Endothelial cell of coronary artery (primary cell): ENCODE results near the gene KRT35. TPM values are rescaled to one million over a fixed set of nuclear protein-coding genes. Genes with fewer than 3 reads are reported as not detected.

Experiments
- total RNA-seq: library from RNA; depleted of rRNA; stranded (reverse); fragments of >200 nt; gene quantifications from 2 replicates; pipeline ENCODE4 v1.2.3, GENCODE V29; 2014

Gene KRT35
- 0.09 TPM in 1 of 2 replicates, not detected in the other for total RNA-seq

DNA sequence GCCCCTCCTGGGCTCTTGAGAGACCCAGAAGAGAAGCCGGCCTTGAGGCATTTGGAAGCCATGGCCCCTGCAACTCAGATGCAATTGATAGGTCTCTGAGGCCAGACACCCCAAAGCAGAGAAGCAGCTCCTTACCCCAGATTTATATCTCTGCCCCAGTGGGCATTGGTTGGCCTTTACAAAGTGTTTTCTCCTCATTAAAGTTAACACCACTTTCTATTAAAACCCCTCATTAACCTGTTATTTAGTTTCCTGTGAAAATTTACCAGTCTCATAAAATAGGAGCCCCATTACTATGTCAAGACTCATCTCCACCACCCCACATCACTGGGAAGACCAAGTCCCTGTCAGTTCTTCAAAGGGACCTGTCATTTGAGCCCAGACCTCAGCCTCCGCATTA lies at the start of gene KRT35:
Gene KRT35 (minus strand): TSS at position 116 of the 400 bp plus-strand sequence. CDS start 54 bp downstream, at position 62.

GRCh38 chr17:41518789-41519449 lies 38.0 kb upstream of the KRT35 start, which contains the start of gene KRT15:
TSS of gene KRT15 (minus strand) at chr17:41518890. CDS start at chr17:41518827, 63 bp downstream.

GRCh38 chr17:41505007-41505808 lies 24.3 kb upstream of the KRT35 start, which contains the start of gene KRT13:
TSS of gene KRT13 (minus strand) at chr17:41505612. CDS start at chr17:41505550, 62 bp downstream.

GRCh38 chr17:41489531-41489930 lies 8.6 kb upstream of the KRT35 start, which contains the start of gene KRT36:
TSS of gene KRT36 (minus strand) at chr17:41489910. CDS start at chr17:41489864, 46 bp downstream.

GRCh38 chr17:41466988-41467387 lies 14.0 kb downstream of the KRT35 start, which contains the start of gene KRT32:
TSS of gene KRT32 (minus strand) at chr17:41467386. CDS start at chr17:41467325, 61 bp downstream.

GRCh38 chr17:41440531-41441033 lies 40.4 kb downstream of the KRT35 start, which contains the start of gene KRT38:
TSS of gene KRT38 (minus strand) at chr17:41440983. CDS start at chr17:41440921, 62 bp downstream.

Other genes starting within 250 kb of the KRT35 start
- not detected in 2 replicates for gene KRTAP9-3, start 248.7 kb downstream of the KRT35 start, total RNA-seq
- not detected in 2 replicates for gene KRTAP9-8, start 243.2 kb downstream of the KRT35 start, total RNA-seq
- not detected in 2 replicates for gene KRTAP9-4, start 231.5 kb downstream of the KRT35 start, total RNA-seq
- not detected in 2 replicates for gene KRTAP9-9, start 225.8 kb downstream of the KRT35 start, total RNA-seq
- not detected in 2 replicates for gene KRTAP9-6, start 215.8 kb downstream of the KRT35 start, total RNA-seq
- not detected in 2 replicates for gene KRTAP9-7, start 205.5 kb downstream of the KRT35 start, total RNA-seq
- gene KRTAP29-1, start 178.3 kb downstream of the KRT35 start, total RNA-seq: not detected in 2 replicates
- gene KRTAP16-1, start 171.8 kb downstream of the KRT35 start, total RNA-seq: not detected in 2 replicates
- not detected in 2 replicates for gene KRTAP17-1, start 165.4 kb downstream of the KRT35 start, total RNA-seq
- gene KRT33A, start 130.3 kb downstream of the KRT35 start, total RNA-seq: not detected in 2 replicates
- not detected in 2 replicates for gene KRT33B, start 111.3 kb downstream of the KRT35 start, total RNA-seq
- not detected in 2 replicates for gene KRT34, start 98.8 kb downstream of the KRT35 start, total RNA-seq
- gene KRT31, start 83.5 kb downstream of the KRT35 start, total RNA-seq: not detected in 2 replicates
- not detected in 2 replicates for gene KRT37, start 56.6 kb downstream of the KRT35 start, total RNA-seq
- gene KRT38, start 40.2 kb downstream of the KRT35 start, total RNA-seq: not detected in 2 replicates
- not detected in 2 replicates for gene KRT32, start 13.8 kb downstream of the KRT35 start, total RNA-seq
- under 0.01 TPM in 1 of 2 replicates, not detected in the other for gene KRT36, start 8.8 kb upstream of the KRT35 start, total RNA-seq
- not detected in 2 replicates for gene KRT13, start 24.5 kb upstream of the KRT35 start, total RNA-seq
- 0.56 and 1.8 TPM in 2 replicates for gene KRT15, start 37.7 kb upstream of the KRT35 start, total RNA-seq
- 144 and 171 TPM in 2 replicates for gene KRT19, start 47.2 kb upstream of the KRT35 start, total RNA-seq
- gene KRT9, start 90.9 kb upstream of the KRT35 start, total RNA-seq: not detected in 2 replicates
- 0.19 TPM in 1 of 2 replicates, not detected in the other for gene KRT14, start 105.7 kb upstream of the KRT35 start, total RNA-seq
- gene KRT16, start 131.6 kb upstream of the KRT35 start, total RNA-seq: 0.09 TPM in 1 of 2 replicates, not detected in the other
- gene KRT17, start 143.4 kb upstream of the KRT35 start, total RNA-seq: 2.2 and 2.4 TPM in 2 replicates
- gene EIF1, start 207.7 kb upstream of the KRT35 start, total RNA-seq: 68.4 and 86.9 TPM in 2 replicates
- not detected in 2 replicates for gene GAST, start 231.2 kb upstream of the KRT35 start, total RNA-seq